GM10248 (cell line): ENCODE measurements around the gene P2RX5.
A peak's percentile ranks its signal among the peaks of the same experiment; 100 is the strongest.
"Not testable (repeated sequence)": the region's sequence is repeated elsewhere in the genome, so short reads cannot be mapped to it uniquely, and the experiment has no call there.

Experiments used
- CTCF ChIA-PET: fragments of 300-600 bp; sonication (Branson Sonifier 250); formaldehyde crosslinking; extraction: SDS; loops from one replicate; lab custom pipeline; 2021; ENCODE audit warnings: antibody characterized with exemption; lab: Yijun Ruan, JAX
- POLR2A ChIA-PET: fragments of 350-650 bp; sonication (Branson Sonifier 250); formaldehyde crosslinking; extraction: SDS; loops from one replicate; lab custom pipeline; 2020; ENCODE audit warnings: antibody characterized with exemption; lab: Yijun Ruan, JAX
- DNase-seq: peaks from one replicate; pipeline ENCODE4 v3.0.0; 2012; ENCODE audit errors: extremely low spot score
- CTCF ChIP-seq: IDR thresholded peaks from 2 replicates; pipeline ENCODE4 v1.5.1; 2012; ENCODE audit warnings: mild to moderate bottlenecking, low read depth; ENCODE audit errors: extremely low read depth, missing control alignments, control extremely low read depth

The P2RX5 gene

GRCh38 chr17:3718201-3718600 is 22.2 kb upstream of the P2RX5 start:
- DNase-seq = no peak
- ChIA-PET CTCF (interaction anchor here (1.0 to 1.9 kb wide), 4 partner anchors 12 to 23 kb away, joined by 3 to 6 read pairs (median 4); no protein-coding TSS in a partner anchor), POLR2A (no interaction called here)
- no peak for TF ChIP-seq CTCF

- TF ChIP-seq CTCF = no peak
- CTCF ChIA-PET = interaction anchor here (1.0 to 2.3 kb wide), 4 partner anchors 16 to 67 kb away, joined by 3 to 8 read pairs (median 3); no protein-coding TSS in a partner anchor
- DNase-seq = no peak
- POLR2A ChIA-PET = interaction anchor here (1.0 kb wide), 1 partner anchor 12 kb away, joined by 3 read pairs; no protein-coding TSS in a partner anchor
These were observed 19.3 kb upstream of the P2RX5 start for GRCh38 chr17:3715296-3715695.

GRCh38 chr17:3712811-3713463 is 17.0 kb upstream of the P2RX5 start:
- CTCF ChIA-PET = interaction anchor here (0.9 to 3.4 kb wide), 8 partner anchors 8 to 201 kb away, joined by 3 to 15 read pairs (median 6); partner anchors contain the start of gene HASPIN
- DNase-seq = no peak
- POLR2A ChIA-PET = no interaction called here
- no peak for TF ChIP-seq CTCF

GRCh38 chr17:3710951-3711383 is 15.0 kb upstream of the P2RX5 start:
- DNase-seq = peak; percentile 87
- ChIA-PET POLR2A (no interaction called here), CTCF (interaction anchor here (0.9 to 3.4 kb wide), 9 partner anchors 7 to 117 kb away, joined by 3 to 15 read pairs (median 6); partner anchors contain the start of gene HASPIN)
- TF ChIP-seq CTCF = no peak

DNA sequence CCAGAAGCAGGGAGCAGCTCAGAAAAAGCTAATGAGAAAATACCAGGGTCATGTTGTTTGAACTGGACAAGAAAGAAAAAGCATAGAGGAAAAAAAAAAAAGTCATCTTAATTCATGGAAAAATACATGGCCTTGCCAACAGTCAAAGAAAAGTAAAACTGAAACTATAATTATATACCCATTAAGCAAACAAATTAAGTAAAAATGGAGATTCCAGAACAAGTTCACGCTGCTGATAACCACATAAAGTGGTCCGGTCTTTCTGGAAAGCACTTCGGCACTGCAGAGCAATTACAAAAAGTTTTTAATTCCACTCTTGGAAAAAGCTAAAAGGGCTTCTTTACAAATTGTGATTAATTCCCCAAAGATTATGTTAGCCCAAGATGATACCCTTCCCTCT is 12.4 kb upstream of the P2RX5 start:
- CTCF ChIA-PET = interaction anchor here (0.9 to 3.2 kb wide), 3 partner anchors 13 to 29 kb away, joined by 3 to 16 read pairs (median 8); partner anchors contain the start of gene P2RX5
- POLR2A ChIA-PET = no interaction called here
- TF ChIP-seq CTCF = no peak
- DNase-seq = no peak

DNA sequence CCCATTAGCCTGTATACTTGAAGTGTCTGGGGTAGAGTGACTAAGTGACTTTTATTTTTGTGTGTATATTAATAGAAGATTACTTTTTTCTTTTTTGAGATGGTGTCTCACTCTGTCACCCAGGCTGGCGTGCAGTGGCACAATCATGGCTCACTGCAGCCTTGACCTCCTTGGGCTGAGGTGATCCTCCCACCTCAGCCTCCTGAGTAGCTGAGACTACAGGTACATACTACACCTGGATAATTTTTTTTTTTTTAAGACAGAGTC is 9.7 kb upstream of the P2RX5 start:
- CTCF ChIA-PET = interaction anchor here (1.4 to 1.5 kb wide), 2 partner anchors 10 to 122 kb away, joined by 3 to 5 read pairs; partner anchors contain the start of gene P2RX5
- POLR2A ChIA-PET, DNase-seq: not testable (repeated sequence)
